ENCODE results near the gene CRYGC.
"Not testable (repeated sequence)": the region's sequence is repeated elsewhere in the genome, so short reads cannot be mapped to it uniquely, and the experiment has no call there.

Gene CRYGC, protein sequence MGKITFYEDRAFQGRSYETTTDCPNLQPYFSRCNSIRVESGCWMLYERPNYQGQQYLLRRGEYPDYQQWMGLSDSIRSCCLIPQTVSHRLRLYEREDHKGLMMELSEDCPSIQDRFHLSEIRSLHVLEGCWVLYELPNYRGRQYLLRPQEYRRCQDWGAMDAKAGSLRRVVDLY

DNA sequence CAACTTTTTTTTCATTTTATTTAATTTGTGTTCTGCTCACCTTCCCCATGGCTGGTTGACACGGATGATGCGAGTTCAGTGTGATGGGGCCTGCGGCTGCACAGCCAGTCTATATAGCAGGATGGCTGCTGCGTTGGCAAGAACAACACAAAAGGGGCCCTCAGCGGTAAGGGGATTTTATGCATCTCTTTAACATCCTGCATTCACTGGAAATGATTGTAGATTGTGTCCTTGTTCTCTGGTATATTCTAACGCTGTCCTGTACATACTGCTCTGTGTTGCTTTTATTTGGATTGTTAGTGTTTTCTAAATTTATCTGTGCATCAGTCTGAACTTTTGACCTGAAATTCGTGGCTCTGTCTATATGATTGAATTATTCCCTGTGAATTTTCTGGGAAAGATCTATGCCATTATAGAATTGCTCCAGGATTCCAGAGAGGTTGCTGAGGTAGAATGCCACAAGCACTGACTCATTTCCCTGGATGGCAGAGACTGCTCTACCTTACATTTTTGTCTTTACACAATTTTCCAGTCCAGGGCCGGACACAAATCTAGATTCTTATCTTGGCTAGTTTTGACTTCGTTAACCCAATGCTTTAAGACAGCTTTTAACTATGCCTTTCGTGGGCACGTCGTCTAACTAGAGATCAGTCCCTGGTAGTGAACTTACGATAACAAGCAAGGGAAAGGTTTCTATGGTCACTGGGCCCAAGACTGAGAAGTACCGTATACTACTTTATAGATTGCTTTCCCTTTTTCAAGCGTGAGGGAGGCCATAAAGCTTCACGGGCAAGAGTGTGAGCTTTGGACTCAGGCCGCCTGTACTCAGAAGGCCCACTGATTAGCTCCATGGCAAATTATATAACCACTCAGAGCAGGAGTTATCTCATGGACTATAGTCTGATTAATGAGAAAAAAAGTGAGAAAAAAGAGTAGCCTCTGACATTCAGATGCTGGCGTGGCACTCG lies at the start of gene CRYGC:
CRYGC (minus strand) TSS at position 85 of the 968 bp plus-strand sequence; CDS start at position 49, 36 bp downstream.
- DNase-seq: no peak

DNA sequence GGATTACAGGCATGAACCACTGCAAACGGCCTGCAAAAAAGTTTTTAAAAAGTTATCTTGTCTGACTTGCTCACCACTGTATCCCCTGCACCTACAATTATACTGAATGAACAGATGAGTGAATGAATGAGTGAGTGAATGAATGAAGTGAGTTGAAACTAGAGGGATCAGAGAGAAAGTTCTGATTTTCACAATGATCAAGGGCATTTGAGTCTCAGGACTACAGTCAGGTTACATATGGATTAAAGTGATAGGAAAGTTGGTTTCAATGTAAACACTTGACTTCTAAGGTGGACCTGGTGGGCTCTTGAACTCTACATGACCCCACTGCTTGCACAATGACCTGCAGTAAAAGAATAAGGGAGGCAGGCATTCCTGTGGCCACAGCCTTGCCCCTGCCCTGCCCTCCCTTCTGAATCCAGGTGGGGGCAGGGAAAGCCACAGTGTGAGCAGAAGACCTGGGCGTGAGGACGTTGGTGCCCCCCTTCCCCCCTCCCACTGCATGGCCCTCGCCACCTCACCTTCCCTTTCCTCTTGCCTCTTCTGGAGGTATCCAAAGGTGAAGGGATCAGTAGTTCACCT lies 49.5 kb upstream of the CRYGC start:
- no peak for DNase-seq

DNA sequence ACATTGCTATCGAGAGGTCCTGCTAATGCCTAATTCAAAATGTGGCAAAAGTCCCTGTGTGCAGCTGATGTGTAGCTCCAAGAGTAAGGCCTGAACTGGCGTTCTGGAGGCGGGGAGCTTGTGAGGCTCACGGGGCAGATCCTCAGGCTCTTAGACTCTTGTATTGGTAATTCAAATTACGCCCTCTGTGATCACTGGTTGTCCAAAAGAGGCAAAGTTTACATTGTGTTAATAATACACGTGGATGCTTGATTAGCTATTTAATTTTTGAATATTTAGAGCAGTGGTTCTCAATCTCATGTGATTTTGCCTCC lies 46.2 kb upstream of the CRYGC start:
- no peak for DNase-seq

DNA sequence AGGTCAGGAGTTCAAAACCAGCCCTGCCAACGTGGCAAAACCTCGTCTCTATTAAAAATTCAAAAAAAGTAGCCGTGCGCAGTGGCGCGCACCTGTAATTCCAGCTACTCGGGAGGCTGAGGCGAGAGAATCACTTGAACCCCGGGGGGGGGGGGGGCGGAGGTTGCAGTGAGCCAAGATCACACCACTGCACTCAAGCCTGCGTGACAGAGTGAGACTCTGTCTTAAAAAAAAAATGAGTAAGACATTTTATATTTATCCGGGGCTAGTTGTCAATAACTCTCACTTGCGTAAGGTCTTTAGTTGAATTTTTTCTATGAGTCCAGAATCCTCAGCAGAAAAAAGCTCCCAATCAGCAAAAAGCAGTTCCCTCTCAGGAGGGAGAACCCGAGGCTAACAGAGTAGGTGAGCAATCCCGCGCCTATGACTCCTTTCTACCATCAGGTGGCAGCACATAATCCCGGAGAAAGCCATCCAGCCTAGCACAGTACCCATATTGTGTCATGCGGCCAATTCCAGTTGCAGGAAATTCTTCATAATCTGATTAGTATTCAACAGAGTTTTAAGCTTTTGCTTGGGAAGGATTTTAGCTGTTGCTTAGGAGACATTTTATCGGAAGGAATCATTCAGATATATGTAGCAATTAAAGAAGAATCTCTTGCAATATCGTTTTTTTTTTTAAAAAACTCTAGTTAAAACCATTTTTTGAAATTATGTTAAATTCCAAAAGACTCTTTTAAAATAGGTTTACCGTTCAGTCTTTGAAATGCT lies 45.6 kb upstream of the CRYGC start:
- peak; percentile 95 for DNase-seq

DNA sequence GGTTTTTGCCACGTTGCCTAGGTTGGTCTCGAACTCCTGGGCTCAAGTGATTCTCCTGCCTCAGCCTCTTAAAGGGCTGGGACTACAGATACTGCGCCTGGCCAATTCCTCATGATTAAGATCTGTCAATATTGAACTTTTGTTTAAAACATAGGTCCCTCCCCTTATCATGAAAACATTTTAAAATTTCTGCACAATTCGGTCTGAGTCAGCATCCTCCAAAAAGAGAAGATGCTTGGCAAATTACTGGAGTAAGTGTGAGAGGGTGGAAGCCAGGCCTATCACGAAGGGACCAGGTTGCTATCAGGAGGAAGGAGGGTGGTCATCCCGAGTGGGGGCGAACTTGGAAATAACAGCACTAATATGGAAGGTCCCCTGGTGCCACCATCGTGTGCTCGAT lies 44.5 kb upstream of the CRYGC start:
- no peak for DNase-seq

DNA sequence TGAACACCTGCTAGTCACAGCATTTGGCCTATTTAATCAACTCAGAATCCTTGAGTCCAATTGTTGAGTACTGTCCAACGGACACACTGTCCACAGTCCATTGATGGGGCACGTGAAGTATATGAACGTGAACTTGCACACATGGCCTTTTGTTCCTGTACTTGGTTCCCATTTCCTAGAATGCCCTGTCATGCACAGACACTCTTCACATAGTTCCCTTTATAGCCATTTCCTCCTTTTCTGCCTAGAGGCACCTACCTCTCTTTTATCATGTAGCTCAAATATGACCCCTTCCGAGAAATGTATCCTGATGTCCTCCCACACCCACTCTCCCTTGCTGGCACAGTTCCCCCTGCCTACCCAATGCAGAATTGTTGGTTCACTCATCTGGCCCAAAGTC lies 42.5 kb upstream of the CRYGC start:
- DNase-seq: no peak

DNA sequence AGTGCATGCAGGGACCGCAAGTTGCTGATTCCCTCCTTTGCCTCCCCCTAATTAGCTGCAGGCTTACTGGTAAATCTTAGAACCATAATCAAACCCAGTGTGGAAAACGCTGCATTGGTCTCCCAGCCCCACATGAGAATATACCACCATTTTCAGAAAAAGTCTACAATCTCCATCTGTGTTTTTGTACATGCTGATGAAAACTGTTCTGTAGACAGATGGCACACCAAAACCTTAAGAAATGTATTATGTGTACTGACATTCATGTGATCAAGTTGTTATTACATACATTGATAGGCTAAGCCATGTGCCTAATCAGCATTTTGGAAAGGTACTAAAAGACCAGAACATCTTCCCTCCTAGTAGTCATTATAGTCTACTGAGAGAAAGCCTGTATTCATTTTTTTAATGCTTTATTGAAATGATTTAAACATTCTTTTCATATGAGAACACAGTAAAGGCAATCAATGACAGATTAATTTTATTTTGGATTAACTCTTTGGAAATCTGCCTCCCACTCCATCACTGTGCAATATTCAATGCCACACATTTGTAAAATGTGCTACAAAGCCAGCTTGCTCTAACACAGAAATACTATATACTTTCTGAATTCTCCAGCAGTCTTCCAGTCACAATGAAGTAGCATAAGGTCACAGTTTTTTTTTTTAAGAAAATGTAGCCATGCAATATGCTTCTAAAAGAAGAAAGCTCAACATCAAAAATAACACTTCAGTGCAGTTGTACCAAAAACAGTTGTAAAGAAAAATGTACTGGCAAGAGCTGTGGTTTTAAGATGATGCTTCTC lies 35.5 kb upstream of the CRYGC start:
- DNase-seq: no peak

DNA sequence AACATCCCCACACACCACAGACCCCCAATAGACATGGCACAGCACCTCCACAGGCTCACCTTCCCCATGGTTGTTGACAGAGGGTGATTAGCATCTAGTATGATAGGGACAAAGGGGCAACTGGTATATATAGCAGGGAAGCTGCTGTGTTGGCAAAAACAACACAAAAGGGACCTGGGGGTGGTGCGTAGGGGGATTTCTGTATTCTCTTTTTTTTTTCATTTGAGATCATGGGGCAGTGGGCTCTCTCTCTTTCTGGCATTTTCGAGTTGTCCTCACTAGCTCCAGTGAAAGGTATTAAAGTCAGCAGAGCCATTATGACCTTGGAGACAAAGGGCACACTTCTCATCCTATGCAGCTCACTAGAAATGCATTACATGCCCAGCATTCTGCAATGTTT lies 33.9 kb upstream of the CRYGC start, which contains the start of gene CRYGA:
CRYGA (minus strand) TSS at position 101 of the 400 bp plus-strand sequence; CDS start at position 68, 33 bp downstream.
- DNase-seq: no peak

DNA sequence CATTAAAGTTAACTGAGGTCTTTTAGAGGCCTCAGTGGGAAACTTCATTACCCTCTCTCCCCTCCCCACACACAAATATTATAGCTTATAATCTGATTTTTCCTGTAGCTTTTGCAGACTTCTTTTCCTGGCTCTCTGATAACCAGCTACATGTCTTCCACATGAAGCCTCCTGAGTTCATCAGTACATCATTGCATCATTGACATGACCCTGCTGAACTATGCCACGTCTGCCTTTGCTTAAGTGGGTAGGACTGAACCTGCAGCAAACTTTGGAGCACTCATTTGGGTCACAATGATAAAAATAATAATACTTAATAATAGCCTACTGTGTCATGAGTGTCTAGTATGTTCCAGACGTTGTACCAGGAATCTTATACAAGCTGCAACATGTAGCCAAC lies 26.8 kb upstream of the CRYGC start:
- DNase-seq: no peak

DNA sequence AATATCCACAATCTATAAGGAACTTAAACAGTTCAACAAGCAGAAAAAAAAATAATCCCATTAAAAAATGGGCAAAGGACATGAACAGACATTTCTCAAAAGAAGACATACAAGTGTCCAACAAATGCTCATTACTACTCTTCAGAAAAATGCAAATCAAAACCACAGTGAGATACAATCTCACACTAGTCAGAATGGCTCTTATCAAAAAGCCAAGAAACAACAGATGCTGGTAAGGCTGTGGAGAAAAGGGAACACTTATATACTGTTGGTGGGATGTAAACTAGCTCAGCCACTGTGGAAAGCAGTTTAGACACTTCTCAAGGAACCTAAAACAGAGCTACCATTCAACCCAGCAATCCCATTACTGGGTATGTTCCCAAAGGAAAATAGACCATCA lies 23.5 kb upstream of the CRYGC start:
- DNase-seq: no peak

DNA sequence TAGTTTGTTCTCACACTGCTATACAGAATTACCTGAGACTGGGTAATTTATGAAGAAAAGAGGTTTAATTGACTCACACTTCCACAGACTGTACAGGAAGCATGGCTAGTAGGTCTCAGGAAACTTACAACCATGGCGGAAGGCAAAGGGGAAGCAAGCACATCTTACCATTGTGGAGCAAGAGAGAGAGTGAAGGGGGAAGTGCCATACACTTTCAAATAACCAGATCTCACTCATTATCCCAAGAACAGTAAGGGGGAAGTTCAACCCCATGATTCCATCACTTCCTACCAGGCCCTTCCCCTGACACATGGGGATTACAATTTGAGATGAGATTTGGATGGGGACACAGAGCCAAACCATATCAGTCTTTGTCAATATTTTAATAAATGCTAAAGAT lies 21.3 kb upstream of the CRYGC start:
- DNase-seq: no peak

DNA sequence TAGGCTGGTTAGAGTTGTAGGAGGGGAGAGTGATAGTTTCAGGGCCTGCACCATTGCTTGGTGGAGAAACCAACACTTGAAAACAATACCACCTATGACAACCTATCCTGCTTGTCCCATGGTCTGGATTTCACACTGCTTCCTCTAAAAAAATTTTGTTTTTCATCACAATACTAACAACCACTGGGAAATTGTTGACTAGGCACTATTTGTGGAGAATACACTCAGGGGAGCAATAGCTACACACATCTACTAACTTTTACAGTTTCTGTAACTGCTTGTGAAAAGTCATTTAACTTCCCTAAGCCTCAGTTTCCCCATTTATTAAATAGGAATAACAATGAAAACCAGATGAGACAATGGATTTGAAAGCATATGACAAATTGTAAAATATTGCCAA lies 20.5 kb upstream of the CRYGC start:
- DNase-seq: no peak

DNA sequence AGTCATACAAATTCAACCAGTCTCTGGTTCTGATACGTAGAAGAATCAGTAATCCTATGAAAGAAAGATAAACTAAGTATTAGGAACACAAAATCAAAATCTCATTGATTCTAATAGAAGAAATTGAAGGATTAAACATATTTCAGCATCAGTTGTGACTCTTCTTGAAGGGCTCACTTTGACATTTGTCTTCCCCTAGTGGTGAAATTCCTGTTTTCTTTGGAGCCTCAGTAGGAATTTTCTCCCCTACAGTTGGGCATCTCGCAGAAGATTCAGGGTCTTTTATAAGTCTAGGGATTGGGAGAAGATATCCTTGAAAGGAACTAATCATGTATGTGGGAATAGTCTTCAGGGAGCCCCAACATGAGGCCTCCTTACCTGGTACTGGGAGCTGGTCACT lies 19.2 kb upstream of the CRYGC start:
- DNase-seq: no peak

DNA sequence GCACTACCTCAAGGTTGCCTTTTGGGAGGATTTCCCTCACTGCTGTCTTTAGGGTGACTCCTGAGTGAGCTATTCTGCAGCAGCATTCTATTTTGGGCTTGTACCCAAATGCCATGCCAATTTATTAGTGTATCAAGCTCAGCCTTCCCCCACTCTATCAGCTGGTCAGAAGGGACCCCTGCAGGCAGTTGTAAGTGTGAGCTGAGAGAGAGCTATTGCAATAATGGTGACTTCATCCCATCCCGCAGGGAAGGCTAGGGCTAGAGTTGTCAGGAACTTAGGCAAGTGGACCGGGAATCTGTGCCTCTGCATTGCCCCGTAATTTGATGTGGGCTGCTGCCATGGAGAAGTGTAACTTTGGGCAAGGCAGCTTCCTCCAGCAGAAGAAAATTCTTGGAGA lies 18.1 kb upstream of the CRYGC start:
- DNase-seq: no peak

DNA sequence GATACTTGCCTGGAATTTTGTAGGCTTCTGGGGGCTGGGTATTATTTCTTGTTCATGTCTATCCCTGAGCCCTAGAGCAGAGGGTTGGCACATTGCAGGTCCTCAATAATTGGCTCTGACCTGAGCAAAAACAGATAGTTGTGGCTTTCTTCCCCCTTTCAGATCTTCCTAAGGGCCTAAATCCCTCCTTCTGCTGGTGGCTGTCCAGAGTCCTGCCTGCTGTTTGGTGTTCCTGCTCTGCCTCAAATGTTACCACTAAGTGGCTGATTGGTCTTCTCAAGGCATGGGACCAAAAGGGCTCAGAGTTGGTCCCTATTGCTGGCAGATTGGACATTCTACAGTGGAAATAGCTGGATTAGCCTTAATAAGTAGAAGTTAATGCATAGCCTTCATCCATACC lies 17.4 kb upstream of the CRYGC start:
- no peak for DNase-seq

DNA sequence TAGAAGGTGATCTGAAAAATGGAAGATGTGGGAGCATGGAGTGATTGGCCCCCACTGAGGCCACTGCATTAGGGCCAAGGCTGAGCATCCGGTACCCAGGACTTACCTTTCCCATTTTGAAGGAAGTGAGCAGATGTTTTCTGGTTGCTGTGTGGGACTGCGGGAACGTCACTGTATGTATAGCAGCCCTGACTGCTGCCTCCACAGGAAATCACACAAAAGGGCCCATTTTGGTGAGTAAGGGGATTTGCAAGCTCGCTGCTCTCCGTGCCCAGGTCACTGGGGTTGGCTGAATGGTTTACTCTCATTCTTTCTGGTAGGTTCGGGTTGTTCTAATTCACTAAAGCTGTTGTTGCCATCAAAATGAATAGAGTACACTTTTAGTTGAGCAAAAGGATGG lies 16.4 kb upstream of the CRYGC start, which contains the start of gene CRYGB:
CRYGB (minus strand) TSS at position 153 of the 400 bp plus-strand sequence; CDS start at position 115, 38 bp downstream.
- DNase-seq: no peak

DNA sequence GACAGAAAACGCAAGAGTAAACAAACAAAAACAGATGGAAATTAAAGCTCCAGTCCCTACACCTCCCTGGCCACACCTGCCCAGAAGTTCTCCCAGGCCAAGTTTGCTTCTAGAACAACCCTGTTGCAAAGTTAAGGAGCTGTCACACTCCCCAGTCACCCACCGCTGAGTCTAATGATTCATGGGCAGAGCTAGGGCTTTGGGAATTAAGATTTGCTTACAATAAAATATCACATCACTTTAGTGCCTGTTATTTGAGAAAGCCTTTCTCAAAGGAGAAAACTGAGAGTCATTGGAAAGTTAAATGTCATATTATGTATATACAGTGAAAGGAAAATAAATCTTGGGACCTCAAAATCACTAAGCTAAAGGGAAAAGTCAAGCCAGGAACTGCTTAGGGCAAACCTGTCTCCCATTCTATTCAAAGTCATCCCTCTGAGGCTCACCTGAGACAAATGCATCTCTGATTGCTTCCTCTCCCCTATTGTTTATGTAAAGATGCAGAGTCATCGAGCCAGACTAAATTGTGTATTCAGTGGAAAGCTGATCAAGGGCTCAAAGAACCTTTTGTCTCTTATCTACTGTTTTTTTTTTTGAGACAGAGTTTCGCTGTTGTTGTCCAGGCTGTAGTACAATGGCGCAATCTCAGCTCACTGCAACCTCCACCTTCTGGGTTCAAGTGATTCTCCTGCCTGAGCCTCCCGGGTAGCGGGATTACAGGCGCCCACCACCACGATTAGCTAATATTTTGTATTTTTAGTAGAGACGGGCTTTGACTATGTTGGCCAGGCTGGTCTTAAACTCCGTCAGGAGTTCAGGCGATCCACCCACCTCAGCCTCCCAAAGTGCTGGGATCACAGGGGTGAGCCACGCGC lies 13.5 kb upstream of the CRYGC start:
- DNase-seq: peak; percentile 63

DNA sequence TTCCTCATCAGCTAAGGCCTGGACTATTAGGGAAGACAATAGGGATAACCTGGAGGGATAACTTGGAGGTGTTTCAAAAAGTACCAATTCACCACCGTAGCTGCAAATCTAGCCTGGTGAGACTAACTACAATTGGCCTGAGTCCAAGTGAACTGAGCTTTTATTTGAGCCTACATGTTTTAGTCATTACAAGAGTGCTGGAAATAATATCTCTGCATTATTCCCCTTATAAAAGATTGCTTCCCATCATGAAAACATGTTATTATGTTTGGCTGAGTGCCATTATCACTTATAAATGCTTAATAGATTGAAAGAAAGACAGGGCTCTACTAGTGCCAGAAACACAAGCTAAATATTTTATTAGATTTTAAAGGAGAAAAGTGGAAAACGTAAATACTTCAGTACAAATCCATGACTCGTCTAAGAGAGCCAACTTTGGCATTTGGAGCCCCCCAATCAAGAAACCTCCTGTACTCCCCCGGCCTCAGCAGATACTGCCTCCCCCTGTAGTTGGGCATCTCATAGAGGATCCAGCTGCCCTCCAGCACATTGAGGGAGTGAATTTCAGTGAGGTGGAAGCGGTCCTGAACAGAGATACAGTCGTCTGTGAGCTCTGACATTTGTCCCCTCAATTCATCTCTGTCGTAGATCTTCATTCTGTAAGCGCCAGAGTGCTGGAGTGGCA lies 12.8 kb upstream of the CRYGC start:
- DNase-seq: peak; percentile 99

DNA sequence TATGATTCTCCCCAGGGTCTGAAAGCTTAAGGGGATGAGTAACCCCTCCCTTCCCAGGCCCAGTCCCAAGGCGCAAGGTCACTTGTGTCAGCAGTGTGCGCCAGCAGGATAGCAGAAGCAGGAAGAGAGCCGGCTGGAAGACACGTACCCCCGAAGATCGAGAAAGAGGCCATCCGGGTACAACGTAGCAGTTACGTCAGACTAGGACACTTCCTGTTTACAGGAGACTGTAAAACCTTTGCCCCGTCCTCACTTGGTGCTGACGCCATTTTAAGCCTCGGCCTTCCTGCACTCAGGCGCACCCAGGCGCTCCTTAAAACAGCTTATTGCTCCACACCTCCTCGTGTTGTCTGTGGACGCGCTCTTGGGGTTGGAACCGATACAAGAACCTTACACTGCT lies 9.8 kb upstream of the CRYGC start:
- DNase-seq: no peak

DNA sequence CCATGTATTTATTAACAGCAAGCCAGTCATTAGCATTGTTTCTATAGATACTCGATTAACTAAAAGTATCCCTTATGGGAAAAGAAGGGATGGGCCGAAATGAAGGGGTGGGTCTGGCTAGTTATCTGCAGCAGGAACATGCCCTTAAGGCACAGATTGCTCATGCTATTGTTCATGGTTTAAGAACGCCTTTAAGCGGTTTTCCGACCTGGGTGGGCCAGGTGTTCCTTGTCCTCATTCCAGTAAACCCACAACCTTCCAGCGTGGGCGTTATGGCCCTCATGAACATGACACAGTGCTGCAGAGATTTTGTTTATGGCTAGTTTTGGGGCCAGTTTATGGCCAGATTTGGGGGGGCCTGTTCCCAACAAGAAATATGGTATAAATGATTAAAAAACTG lies 8.7 kb upstream of the CRYGC start:
- not testable (repeated sequence) for DNase-seq

DNA sequence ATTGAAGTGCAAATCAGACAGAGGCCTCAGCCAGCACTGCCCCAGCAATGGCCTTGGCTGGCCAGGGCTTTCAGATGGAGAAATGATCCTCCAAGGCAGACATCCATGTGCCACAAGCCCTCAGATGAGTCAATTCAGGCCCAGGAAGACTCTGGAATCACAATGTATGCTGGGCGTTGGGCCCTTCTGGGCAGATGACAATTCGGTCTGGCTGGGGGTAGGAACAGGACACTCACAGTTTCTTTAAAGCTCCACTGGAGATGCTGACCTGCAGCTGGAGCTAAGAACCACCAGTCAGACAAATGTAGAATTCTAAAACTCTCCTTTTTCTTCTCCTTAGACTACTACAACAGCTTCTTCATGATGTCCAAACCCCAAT lies 7.1 kb upstream of the CRYGC start:
- DNase-seq: no peak

Measured in NCI-H2227 treated with DMSO at 0.1 percent for 48 hours (cell line).